ENCODE data around the gene LRP1.

- no peak for TF ChIP-seq CTCF (IDR thresholded peaks at IDR 0.05)
- no peak for TF ChIP-seq POLR2AphosphoS5 (IDR thresholded peaks at IDR 0.05)
- TF ChIP-seq POLR2A (IDR thresholded peaks at IDR 0.05), result no peak
Measured at GRCh38 chr12:57123813-57124212, 4.5 kb upstream of the LRP1 start.

Data from prostate gland (tissue), 2 donors.